Measurements from ENCODE around the gene FEZF2. TPM values are rescaled to one million over a fixed set of nuclear protein-coding genes. Genes with fewer than 3 reads are reported as not detected.

Gene FEZF2
- polyA plus RNA-seq, 3 donors = not detected

DNA sequence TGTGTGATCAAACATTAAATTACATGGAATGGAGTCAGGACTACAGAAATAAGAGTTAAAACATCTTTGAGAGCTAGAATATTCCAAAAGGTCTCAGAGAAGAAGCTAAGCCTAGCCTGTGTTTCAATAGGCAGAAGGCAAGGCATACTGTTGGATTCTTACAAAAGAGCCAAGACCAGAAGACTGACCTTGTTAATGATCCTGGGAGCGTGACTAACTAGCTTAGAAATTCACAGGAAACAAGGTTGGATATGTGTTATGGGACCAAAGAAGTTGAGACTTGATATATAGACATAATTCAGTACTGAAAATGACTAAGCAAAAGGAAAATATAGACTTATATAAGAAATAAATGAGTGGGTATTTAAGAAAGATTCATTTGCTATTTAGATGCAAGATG is 50.1 kb downstream of the FEZF2 start:
- WGBS (ENCODE audit: insufficient coverage) = no CpG with 5 or more reads among the region's 1 CpG
- intact Hi-C loops (cut with micrococcal nuclease) = no loop called here
- Histone ChIP-seq H3K9me3 (replicated peaks in 1 of 2; ENCODE audit: control insufficient read depth in 1 of 2, insufficient read depth in 1 of 2, low read length in 2 of 2) (peaks cover 10 to 14% of the 10 kb centered on the region in 2 donors), H3K27me3 (ENCODE audit: control insufficient read depth in 2 of 2, insufficient read depth in 2 of 2, low read length in 2 of 2) (peaks cover 2 to 16% of the 10 kb centered on the region in 2 donors), H3K4me1 (ENCODE audit: control insufficient read depth in 1 of 2, insufficient read depth in 2 of 2, low read length in 2 of 2) (peaks cover 9 to 15% of the 10 kb centered on the region in 2 donors), H3K36me3 (replicated peaks in 1 of 2; ENCODE audit: control insufficient read depth in 1 of 2, insufficient read depth in 2 of 2, low read length in 2 of 2) (no peaks in the 10 kb centered on the region), H3K27ac (ENCODE audit: low read depth in 1 of 2, low read length in 2 of 2) (no peak overlapping the region), H4K20me1 (ENCODE audit: insufficient read depth, low read length) (no peaks in the 10 kb centered on the region), H3K4me3 (replicated peaks in 1 of 3; ENCODE audit: low read depth in 2 of 3, low read length in 3 of 3) (no peak overlapping the region), H2AFZ (ENCODE audit: insufficient read depth, low read depth, low read length, poor library complexity, severe bottlenecking) (no peak overlapping the region), H3K79me2 (ENCODE audit: insufficient read depth, low read length) (no peaks in the 10 kb centered on the region), H3K4me2 (replicated peaks; ENCODE audit: extremely low read depth, low read length, poor library complexity, severe bottlenecking) (no peak overlapping the region), H3K9ac (ENCODE audit: insufficient read depth, low read length, poor library complexity, severe bottlenecking) (no peak overlapping the region)
- TF ChIP-seq, protein P1, sequence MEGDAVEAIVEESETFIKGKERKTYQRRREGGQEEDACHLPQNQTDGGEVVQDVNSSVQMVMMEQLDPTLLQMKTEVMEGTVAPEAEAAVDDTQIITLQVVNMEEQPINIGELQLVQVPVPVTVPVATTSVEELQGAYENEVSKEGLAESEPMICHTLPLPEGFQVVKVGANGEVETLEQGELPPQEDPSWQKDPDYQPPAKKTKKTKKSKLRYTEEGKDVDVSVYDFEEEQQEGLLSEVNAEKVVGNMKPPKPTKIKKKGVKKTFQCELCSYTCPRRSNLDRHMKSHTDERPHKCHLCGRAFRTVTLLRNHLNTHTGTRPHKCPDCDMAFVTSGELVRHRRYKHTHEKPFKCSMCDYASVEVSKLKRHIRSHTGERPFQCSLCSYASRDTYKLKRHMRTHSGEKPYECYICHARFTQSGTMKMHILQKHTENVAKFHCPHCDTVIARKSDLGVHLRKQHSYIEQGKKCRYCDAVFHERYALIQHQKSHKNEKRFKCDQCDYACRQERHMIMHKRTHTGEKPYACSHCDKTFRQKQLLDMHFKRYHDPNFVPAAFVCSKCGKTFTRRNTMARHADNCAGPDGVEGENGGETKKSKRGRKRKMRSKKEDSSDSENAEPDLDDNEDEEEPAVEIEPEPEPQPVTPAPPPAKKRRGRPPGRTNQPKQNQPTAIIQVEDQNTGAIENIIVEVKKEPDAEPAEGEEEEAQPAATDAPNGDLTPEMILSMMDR (IDR thresholded peaks at IDR 0.05) = no peak
- no peak overlapping the region for H3K27ac Mint-ChIP-seq
- H3K4me1 Mint-ChIP-seq = peaks cover 14% of the 10 kb centered on the region
- H3K36me3 Mint-ChIP-seq = peaks cover 2 to 10% of the 10 kb centered on the region in 2 donors
- DNase-seq = no peak
- H3K9me3 Mint-ChIP-seq = peaks cover 6 to 19% (median 13%) of the 10 kb centered on the region in 7 donors
- H3K4me3 Mint-ChIP-seq = no peak overlapping the region
- H3K27me3 Mint-ChIP-seq (ENCODE audit: low read depth in 3 of 3) = peaks cover 10 to 14% (median 13%) of the 10 kb centered on the region in 3 donors
